ENCODE results near the gene SLC22A8.
"Not testable (repeated sequence)": the region's sequence is repeated elsewhere in the genome, so short reads cannot be mapped to it uniquely, and the experiment has no call there.

SLC22A8 gene

GRCh38 chr11:62985041-62985750 is 30.4 kb downstream of the SLC22A8 start:
- DNase-seq, result no peak

- no peak for DNase-seq
Observed at GRCh38 chr11:62984451-62984991, 31.1 kb downstream of the SLC22A8 start, which contains the start of gene SLC22A6. SLC22A6 (minus strand) TSS chr11:62984967; CDS start chr11:62984690, 277 bp downstream.

DNA sequence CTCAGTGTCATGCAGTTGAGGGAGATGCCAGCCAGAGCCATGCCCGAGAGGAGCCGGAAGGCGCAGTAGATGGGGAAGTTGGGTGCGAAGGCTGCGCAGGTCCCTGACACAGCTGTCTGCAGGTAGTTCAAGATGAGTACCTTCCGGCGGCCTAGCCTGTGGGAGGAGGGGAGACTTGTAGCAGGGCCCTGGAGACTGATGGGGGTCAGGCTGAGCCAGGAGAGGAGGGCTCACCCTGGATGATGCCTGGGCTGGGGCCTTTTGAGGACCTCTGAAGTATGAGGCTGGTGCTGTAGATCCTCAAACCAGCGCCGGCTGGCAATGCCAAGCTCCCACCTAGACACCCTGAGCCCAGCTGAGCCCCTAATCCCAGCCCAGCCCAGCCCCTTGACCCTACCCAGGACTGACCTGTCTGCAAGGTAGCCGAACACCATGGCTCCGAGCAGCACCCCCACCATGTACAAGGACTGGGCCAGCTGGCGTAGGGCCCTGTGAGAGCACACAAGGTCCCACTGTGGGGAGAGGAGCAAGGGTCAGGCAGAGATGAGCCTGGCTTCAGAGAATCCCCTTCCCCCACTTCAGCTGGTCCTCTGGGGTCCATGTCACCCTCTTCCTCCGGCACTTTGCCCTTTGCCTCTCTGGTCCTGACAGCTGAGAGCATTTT is 32.0 kb downstream of the SLC22A8 start:
- DNase-seq, result no peak

- no peak for DNase-seq
Observed at GRCh38 chr11:62981743-62982142, 33.9 kb downstream of the SLC22A8 start.

DNA sequence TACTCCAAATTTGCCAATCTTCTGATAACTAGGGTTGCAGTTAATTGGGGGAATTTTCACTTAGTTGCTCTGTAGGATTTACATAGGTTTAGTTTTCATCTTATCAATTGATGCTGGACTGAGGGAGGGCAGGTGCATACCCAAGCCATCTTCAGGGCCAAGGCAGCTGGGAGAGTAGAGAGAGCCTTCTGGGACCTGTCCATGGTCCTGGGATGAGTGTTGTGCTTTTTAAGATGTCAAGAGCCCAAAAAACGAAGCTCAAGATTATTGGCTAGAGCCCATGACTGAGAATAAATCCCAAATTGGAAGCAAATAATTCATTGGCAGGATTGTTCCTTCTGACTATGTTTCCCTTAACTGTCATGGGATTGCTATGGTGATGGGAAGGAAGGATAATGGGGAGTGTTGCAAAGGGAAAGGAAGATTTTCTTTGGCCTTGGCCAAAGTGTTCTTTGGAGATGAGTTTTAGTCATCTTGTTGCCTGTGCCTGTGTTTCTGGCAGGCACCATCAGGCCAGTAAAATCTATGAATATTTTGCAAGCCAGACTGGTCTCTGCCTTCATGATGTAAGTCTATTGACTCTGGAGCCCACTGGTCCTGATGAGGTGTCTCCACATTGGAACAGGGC is 35.4 kb downstream of the SLC22A8 start:
- no peak for DNase-seq

DNA sequence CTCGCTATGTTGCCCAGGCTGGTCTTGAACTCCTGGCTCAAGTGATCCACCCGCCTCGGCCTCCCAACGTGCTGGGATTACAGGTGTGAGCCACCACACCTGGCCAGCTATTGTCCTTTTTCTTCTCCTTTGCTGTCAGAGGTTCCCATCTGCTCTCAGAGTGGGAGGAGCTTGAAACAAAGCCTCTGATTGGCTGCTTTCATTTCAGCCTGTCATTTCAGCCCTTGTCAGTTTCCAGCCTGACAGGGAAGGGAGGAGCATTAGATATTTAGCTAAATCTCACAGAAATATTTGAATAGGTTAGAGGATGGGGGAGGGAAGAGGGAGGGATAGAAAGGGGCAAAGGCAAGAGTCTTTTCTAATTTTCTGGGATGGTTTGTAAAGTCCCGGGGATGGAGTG is 39.5 kb downstream of the SLC22A8 start:
- no peak for DNase-seq

- DNase-seq, result peak; percentile 40
Observed at GRCh38 chr11:62974848-62975522, 40.7 kb downstream of the SLC22A8 start.

DNA sequence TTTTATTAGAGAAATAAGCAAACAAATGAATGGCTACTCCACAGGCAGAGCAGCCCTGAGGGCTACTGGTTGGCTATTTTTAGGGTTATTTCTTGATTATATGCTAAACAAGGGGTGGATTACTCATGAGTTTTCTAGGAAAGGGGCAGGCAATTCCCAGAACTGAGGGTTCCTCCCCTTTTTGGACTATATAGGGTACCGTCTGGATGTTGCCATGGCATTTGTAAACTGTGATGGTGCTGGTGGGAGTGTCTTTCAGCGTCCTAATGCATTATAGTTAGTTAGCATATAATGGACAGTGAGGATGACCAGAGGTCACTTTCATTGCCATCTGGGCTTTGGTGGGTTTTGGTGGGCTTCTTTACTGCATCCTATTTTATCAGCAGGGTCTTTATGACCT is 50.1 kb downstream of the SLC22A8 start:
- no peak for DNase-seq

GRCh38 chr11:62962391-62962790 is 53.2 kb downstream of the SLC22A8 start:
- no peak for DNase-seq

DNA sequence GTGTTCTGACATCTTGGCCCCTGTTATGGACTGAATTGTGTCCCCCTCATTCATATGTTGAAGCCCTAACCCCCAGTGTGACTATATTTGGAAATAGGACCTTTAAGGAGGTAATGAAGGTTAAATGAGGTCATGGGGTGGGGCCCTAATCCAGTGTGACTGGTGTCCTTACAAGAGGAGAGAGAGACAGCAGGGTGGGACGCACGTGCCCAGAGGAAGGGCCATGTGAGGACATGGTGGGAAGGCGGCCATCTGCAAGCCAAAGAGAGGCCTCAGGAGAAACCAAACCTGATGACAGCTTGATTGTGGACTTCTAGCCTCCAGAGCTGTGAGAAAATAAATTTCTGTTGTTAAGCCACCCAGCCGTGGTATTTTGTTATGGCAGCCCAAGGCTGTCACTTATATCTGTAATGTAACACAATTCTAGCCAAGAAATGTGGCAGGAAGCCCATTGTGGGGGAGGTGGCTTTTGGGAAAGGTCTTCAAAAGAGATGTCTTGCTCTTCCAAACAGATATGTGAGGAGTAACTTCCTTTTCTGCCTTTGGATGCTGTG is 54.5 kb downstream of the SLC22A8 start:
- DNase-seq, result no peak

- DNase-seq, result no peak
Observed at GRCh38 chr11:62959422-62959980, 56.1 kb downstream of the SLC22A8 start.

DNA sequence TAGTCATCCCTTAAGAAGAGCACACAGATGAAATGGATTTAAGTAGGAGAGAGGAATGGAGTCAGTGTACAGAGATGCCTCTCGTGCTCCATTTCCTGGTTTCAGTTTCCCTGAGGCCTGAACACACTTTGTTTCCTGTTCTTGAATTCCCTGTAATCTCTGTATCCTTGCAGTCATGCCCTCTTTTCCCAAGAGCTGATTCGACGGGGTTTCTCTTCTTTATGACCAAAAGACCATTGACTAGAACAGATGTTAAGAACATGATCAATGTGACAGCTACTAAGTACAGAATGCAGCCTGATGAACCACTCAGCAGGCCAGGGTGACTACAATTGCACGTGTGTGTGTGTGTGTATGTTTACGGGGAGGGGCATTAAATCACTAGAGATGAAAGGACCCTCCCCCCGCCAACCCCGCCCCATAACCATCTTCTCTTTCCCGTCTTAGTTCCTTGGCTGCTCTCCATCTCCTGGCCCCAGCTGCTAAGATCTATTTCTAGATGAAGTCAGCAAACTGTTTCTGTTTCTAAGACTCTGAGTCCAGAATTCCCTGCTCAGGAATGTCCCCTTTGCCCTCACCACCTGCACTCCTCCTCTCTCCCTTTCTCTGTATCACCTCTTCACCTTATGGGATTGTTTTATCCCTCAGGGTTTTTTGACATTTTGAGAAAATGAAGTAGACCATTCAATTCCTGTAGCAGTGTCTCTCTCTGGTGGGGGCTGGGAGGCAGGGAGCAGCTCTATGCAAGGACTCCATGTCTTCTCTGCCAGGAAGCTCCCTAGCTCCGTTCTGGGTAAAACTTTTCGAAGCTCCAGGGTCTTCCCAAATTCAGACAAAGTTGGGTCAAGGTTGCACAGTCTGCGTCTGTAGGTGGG is 56.9 kb downstream of the SLC22A8 start:
- DNase-seq, result peak; percentile 44

GRCh38 chr11:62957147-62957546 is 58.5 kb downstream of the SLC22A8 start:
- DNase-seq, result no peak

GRCh38 chr11:62954478-62954877 is 61.2 kb downstream of the SLC22A8 start:
- DNase-seq, result no peak

- no peak for DNase-seq
Observed at GRCh38 chr11:62953811-62954210, 61.8 kb downstream of the SLC22A8 start.

- no peak for DNase-seq
Observed at GRCh38 chr11:62948765-62949320, 66.8 kb downstream of the SLC22A8 start.

- DNase-seq, result not testable (repeated sequence)
Observed at GRCh38 chr11:62945538-62945937, 70.1 kb downstream of the SLC22A8 start.
